ENCODE results near the gene PCNX3. TPM values are rescaled to one million over a fixed set of nuclear protein-coding genes. Genes with fewer than 3 reads are reported as not detected.

Gene PCNX3
- total and polyA plus RNA-seq, 2 of the 13 experiments (the other 11 are each of a cell fraction or from before 2014, with no cell fraction given) = 16.2 to 23.0 TPM

DNA sequence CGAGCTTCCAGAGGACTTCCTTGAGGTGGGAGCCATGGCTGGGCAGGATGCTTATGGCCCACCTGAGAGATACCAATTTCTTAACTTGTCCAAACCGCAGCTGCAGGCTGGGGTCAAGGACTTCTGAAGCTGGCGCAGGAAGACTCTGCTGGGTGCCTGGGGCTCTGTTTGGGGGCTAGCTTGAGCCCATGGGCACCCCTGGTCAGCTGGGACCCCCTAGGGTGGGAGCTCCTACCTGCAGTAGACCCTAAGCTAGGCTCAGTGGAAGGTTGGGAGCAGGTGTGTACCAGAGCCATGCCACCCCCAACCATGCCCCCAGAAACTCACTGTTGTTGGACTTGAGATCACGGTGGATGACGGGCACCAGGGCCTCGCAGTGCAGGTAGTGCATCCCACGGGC lies 2.9 kb upstream of the PCNX3 start:
- no peaks in the 10 kb centered on the region; a peak in 1 of 5 replicates for H3K27me3 ChIP-seq (ENCODE audit: control insufficient read depth in 1 of 2, insufficient read depth in 2 of 2, low read length in 2 of 2)
- H3K4me2 ChIP-seq (ENCODE audit: low read depth, low read length) = peak overlapping the region; percentile 96
- TF ChIP-seq HNF4A (CRISPR knock-in tag; IDR thresholded peaks at IDR 0.05) = 0 out of 2 replicates have a peak, but pooled peaks have one; percentile 2
- no peak for TF ChIP-seq PAF1 (CRISPR knock-in tag; IDR thresholded peaks at IDR 0.05)
- no peak for TF ChIP-seq U2AF1 (optimal IDR thresholded peaks at IDR 0.05; ENCODE audit: low read depth, low read length)
- TF ChIP-seq RXRA (CRISPR knock-in tag; IDR thresholded peaks at IDR 0.05) = 0 out of 2 replicates have a peak, but pooled peaks have one; percentile 15
- 0 out of 2 replicates have a peak, but pooled peaks have one; percentile 18 for TF ChIP-seq HIVEP1 (CRISPR knock-in tag; IDR thresholded peaks at IDR 0.05)
- peak overlapping the region; percentile 23 for H3K27ac ChIP-seq (ENCODE audit: extremely low read length, insufficient read depth, low read length)
- 47% methylated on average over 5 of the region's 7 CpGs for WGBS (ENCODE audit: low lambda C conversion rate)
- H2AFZ ChIP-seq (ENCODE audit: low read length) = no peak overlapping the region
- H3K9me3 ChIP-seq (ENCODE audit: low read length) = no peaks in the 10 kb centered on the region
- BruUV-seq (replicated peaks) = no TSS peak
- H4K20me1 ChIP-seq (ENCODE audit: insufficient read depth, low read length) = peaks cover 23% of the 10 kb centered on the region; the same call in 1 of the 2 replicates
- ChIA-PET CTCF (ENCODE audit: low intra/inter-chr PET ratio, low total read pairs) (no interaction called here), POLR2A (interaction anchor here (0.6 to 4.3 kb wide), 9 partner anchors 10 to 99 kb away, joined by 3 to 48 read pairs (median 4); partner anchors contain the start of genes KAT5, SIPA1 and ZNRD2)
- DNase-seq (ENCODE audit: low spot score) (no peak), FAIRE-seq (no peak), ATAC-seq (no peak)
- in situ Hi-C loops (cut with HindIII; ENCODE audit: extremely low pct_ligation_motif_present, low pct_unique_long_range_greater_than_20kb) = loop anchor here (5.0 kb wide), 1 partner anchor 35 kb away; the partner anchor contains the start of gene EHBP1L1
- peaks cover 48% of the 10 kb centered on the region for H3K4me1 ChIP-seq (ENCODE audit: insufficient read depth, low read length)
- peaks cover 13 to 38% of the 10 kb centered on the region in 2 experiments; a peak in 4 of 5 replicates for H3K36me3 ChIP-seq (replicated peaks in 1 of 2; ENCODE audit: control insufficient read depth in 1 of 2, insufficient read depth in 2 of 2, low read length in 2 of 2)
- peak overlapping the region; percentile 84 to 97 (median 94) for H3K4me3 ChIP-seq (replicated peaks in 1 of 3; ENCODE audit: insufficient read depth in 1 of 3, low read depth in 2 of 3, low read length in 3 of 3)
- H3K79me2 ChIP-seq (ENCODE audit: insufficient read depth, low read length) = peaks cover 64% of the 10 kb centered on the region
- H3K9ac ChIP-seq (ENCODE audit: insufficient read depth, low read depth, low read length) = peak overlapping the region; percentile 95
- intact Hi-C loops (cut with micrococcal nuclease; ENCODE audit: unreplicated experiment) = no loop called here

DNA sequence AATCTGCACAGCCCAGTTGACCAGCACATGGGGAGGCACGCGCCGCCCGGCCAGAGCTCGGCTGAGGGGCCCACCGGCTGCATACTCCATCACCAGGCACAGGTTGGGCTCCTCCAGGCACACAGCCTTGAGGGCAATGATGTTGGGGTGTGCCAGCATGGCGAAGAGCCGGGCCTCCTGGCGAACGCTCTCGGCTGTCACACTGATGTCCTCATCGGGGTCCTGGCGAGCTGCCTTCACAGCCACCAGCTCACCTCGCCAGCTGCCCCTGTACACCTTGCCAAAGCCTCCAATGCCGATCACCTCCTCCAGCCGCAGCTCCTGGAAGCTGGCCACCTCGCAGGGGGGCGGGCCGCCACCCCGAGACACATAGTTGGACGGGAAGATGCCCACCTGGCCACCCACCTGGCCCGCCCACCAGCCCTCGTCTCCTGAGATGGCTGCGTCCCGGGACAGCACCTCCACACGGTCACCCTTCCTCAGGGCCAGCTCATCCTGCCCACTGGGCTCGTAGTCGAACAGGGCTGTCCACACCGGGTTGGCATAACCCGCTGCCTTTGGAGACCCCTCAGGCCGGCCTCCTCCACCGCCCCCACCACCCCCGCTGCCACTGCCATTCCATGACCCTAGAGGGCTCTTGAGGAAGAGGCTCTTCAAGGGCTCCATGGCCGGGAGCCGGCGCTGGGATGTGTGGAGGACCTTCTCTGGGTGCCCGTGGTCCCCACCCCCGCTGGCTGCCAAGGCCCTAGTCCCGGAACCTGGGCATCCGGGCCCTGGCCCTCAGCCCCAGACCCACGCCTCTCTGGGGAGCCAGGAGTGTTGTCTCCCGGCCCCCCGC lies 2.3 kb upstream of the PCNX3 start:
- Histone ChIP-seq H3K79me2 (ENCODE audit: insufficient read depth, low read length) (peaks cover 66% of the 10 kb centered on the region), H3K27me3 (ENCODE audit: control insufficient read depth in 1 of 2, insufficient read depth in 2 of 2, low read length in 2 of 2) (no peaks in the 10 kb centered on the region; a peak in 1 of 5 replicates), H3K4me2 (ENCODE audit: low read depth, low read length) (peak overlapping the region; percentile 96), H3K4me1 (ENCODE audit: insufficient read depth, low read length) (peaks cover 51% of the 10 kb centered on the region), H4K20me1 (ENCODE audit: insufficient read depth, low read length) (peaks cover 23% of the 10 kb centered on the region; the same call in 1 of the 2 replicates), H3K27ac (ENCODE audit: extremely low read length, insufficient read depth, low read length) (peak overlapping the region; percentile 90), H3K36me3 (replicated peaks in 1 of 2; ENCODE audit: control insufficient read depth in 1 of 2, insufficient read depth in 2 of 2, low read length in 2 of 2) (peaks cover 10 to 38% of the 10 kb centered on the region in 2 experiments; a peak in 4 of 5 replicates), H2AFZ (ENCODE audit: low read length) (no peak overlapping the region), H3K9ac (ENCODE audit: insufficient read depth, low read depth, low read length) (peak overlapping the region; percentile 95), H3K4me3 (replicated peaks in 1 of 3; ENCODE audit: insufficient read depth in 1 of 3, low read depth in 2 of 3, low read length in 3 of 3) (peak overlapping the region; percentile 84 to 97 (median 94)), H3K9me3 (ENCODE audit: low read length) (no peaks in the 10 kb centered on the region)
- ATAC-seq (no peak; the same call in 2 of the 3 replicates), FAIRE-seq (no peak), DNase-seq (ENCODE audit: low spot score) (no peak)
- POLR2A ChIA-PET = interaction anchor here (0.6 to 4.3 kb wide), 11 partner anchors 11 to 194 kb away, joined by 3 to 48 read pairs (median 4); partner anchors contain the start of genes KAT5, SIPA1 and ZNRD2
- 0% methylated on average over 5 of the region's 43 CpGs for WGBS (ENCODE audit: low lambda C conversion rate)
- no TSS peak for BruUV-seq (replicated peaks)
- intact Hi-C loops (cut with micrococcal nuclease; ENCODE audit: unreplicated experiment) (no loop called here), in situ Hi-C loops (cut with HindIII; ENCODE audit: extremely low pct_ligation_motif_present, low pct_unique_long_range_greater_than_20kb) (loop anchor here (5.0 kb wide), 1 partner anchor 36 kb away; the partner anchor contains the start of gene EHBP1L1)
- CTCF ChIA-PET (ENCODE audit: low intra/inter-chr PET ratio, low total read pairs) = no interaction called here
- no peak for TF ChIP-seq HDAC6 (IDR thresholded peaks at IDR 0.05; ENCODE audit: low read depth, low read length)
- TF ChIP-seq NCOA5 (CRISPR knock-in tag; IDR thresholded peaks at IDR 0.05) = 0 out of 2 replicates have a peak, but pooled peaks have one; percentile 21
- 0 out of 2 replicates have a peak, but pooled peaks have one; percentile 24 for TF ChIP-seq BORCS8-MEF2B (CRISPR knock-in tag; IDR thresholded peaks at IDR 0.05)
- 0 out of 2 replicates have a peak, but pooled peaks have one; percentile 37 for TF ChIP-seq THAP8 (CRISPR knock-in tag; IDR thresholded peaks at IDR 0.05; ENCODE audit: borderline replicate concordance)
- TF ChIP-seq, protein P1, sequence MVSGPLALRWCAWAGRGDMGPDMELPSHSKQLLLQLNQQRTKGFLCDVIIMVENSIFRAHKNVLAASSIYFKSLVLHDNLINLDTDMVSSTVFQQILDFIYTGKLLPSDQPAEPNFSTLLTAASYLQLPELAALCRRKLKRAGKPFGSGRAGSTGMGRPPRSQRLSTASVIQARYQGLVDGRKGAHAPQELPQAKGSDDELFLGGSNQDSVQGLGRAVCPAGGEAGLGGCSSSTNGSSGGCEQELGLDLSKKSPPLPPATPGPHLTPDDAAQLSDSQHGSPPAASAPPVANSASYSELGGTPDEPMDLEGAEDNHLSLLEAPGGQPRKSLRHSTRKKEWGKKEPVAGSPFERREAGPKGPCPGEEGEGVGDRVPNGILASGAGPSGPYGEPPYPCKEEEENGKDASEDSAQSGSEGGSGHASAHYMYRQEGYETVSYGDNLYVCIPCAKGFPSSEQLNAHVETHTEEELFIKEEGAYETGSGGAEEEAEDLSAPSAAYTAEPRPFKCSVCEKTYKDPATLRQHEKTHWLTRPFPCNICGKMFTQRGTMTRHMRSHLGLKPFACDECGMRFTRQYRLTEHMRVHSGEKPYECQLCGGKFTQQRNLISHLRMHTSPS (CRISPR knock-in tag; IDR thresholded peaks at IDR 0.05; ENCODE audit: low read depth) = no peak
- TF ChIP-seq HNF1B (CRISPR knock-in tag; IDR thresholded peaks at IDR 0.05) = no peak
